Right ventricle myocardium inferior (tissue), 1 donor: ENCODE data around the gene EXOC4. TPM values are rescaled to one million over a fixed set of nuclear protein-coding genes. Genes with fewer than 3 reads are reported as not detected.
"Not testable (repeated sequence)": the region's sequence is repeated elsewhere in the genome, so short reads cannot be mapped to it uniquely, and the experiment has no call there.

Experiments used
- ATAC-seq: fragments of 200-7000 bp; cut with Tn5 transposase; one replicate; pipeline ENCODE4 v1.9.1; 2020; ENCODE audit warnings: mild to moderate bottlenecking, moderate library complexity
- DNase-seq: peaks from one replicate; pipeline ENCODE4 v3.0.0; 2021; ENCODE audit errors: missing footprints
- intact Hi-C: fragments of 100-400 bp; cut with DNase I; formaldehyde crosslinking; loops from one replicate; pipeline ENCODE4 v1.11.0; 2022
- total RNA-seq: library from RNA; stranded (reverse); fragmentation: NEBNext Ultra II Directional; extraction: Animal tissue kit (Norgen Biotek cat#: 25700); gene quantifications from one replicate; pipeline ENCODE4 v1.2.1, GENCODE V29; 2021
- donor health status: DM: no; HTN: yes; CAD: no; lungs with severe emphysema.

EXOC4 gene
- total RNA-seq, 1 donor from 2014 or later: 36.8 TPM

DNA sequence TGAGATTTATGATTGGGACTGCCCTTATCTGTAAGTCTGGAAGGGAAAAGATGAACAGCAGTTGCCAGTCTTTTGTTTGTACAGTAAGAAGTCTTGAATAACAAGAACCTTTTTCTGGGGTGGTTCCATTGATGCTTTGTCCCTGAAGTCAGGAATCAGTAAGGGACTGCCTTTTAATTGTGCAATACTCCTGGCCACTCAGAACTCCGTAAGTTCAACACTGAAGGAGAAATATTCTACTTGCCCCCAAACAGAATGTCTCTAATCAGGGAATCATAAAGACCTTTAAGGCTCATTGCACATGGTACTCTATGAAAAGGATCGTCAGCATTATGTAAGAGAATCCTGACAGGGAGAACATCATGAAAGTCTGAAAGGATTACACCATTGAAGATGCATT, 361.4 kb downstream of the EXOC4 start:
- no peak for ATAC-seq
- no peak for DNase-seq
- intact Hi-C loops: no loop called here

DNA sequence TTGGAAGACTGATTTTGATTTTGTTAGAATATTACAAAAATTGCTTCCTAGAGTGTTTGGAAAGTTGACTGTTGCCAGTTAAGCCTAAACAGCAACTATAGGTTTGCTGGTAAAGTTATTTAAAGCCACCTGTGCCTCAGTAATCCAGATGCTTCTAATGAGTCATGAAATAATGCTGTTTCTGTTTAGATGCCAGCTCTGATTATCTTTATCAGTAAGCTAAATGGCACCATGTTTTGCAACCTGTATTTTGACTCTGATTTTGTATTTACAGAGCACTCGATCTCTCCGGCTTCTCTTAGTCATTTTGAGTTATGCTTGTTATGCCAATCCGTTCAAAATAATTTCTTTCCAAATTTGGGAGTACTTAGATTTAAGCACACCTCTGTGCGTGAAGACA, 366.1 kb downstream of the EXOC4 start:
- intact Hi-C loops: no loop called here
- DNase-seq: no peak
- ATAC-seq: no peak

DNA sequence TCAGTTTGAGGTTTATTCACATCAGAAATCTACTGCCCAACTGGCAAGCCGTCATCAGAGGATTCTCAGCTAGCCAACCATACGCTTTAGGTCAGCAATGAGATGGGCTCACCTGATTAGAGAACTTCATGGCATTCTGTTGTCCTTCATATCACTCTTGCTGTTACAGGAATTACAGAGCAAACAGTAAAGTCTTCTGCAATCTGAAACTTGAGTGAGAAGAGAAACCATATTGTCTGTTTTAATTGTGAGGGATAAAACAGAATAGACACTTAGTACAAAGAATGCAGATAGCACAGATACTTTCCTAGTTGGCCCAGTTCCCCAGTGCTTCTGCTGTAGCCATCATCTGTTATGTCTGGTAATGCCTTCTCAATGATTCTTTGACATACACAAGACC, 366.6 kb downstream of the EXOC4 start:
- DNase-seq (no peak), ATAC-seq (no peak)
- intact Hi-C loops: no loop called here

DNA sequence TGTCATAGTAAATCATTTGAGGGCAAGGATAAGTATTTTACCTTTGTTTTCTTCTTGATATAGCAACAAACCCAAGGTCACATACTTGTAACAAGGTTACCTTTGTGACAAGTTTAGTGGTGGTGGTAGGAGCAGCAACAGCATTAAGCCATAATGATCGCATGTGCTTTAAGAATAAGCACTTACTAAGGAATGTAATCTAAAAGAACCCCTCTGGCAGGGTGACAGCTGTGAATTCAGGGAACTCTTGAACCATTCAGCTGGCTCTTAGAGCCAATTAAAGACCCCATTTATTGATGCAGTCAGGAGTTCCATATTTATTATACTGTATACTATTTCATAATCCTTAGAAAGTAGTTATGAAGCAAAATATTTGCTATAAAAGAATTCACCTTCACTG, 370.8 kb downstream of the EXOC4 start:
- DNase-seq (no peak), ATAC-seq (no peak)
- intact Hi-C loops: no loop called here

DNA sequence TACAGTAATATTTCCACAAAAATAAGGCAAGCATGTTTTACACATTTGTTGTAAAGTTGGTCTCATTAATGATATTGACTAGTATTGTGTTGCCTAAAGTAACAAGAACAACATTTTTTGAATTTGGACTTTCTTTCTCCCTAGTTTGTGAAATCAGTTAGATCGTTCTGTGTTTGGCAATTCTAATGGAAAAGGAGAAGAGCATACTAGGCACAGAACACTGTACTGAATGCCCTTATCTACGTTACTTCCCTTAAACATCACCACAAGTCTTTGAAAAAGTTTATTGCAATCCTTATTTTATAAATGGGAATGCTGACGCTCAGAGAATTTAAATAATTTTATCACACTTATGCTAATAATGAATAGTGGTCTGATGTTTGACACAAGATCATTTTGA, 372.2 kb downstream of the EXOC4 start:
- no peak for DNase-seq
- no peak for ATAC-seq
- intact Hi-C loops: no loop called here

DNA sequence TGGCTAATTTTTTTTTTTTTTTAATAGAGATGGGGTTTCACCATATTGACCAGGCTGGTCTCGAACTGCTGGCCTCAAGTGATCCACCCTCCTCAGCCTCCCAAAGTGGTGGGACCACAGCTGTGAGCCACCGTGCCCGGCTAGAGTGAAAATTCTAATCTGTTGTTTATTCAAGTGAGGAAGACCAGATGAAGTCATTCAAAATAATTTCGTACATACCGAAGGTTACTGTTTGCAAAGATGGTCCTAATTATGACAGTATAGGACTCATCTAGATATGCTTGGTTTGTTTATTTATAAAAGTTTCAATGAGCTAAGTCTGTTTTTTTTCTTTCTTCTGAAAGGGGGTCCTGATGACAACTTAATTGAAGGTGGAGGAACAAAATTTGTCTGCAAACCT, 376.8 kb downstream of the EXOC4 start:
- ATAC-seq (no peak), DNase-seq (no peak)
- intact Hi-C loops: no loop called here

DNA sequence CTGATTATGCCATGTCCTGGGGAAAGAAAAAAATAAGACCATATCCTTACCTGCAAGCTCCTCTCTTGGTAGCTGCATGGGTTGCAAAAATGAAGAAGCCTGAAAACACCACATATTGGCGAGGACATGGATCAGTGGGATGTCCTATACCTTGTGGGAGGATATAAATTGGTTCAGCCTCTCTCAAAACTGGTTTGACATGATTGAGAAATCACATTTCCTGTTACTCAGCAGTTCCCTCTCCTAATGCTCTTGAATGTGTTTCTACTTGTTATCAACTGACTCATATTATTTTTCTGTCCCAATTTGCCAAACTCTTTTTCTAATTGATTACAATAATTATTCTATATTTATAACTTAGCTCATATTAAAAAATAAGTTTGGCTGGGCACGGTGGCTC, 380.2 kb downstream of the EXOC4 start:
- ATAC-seq (no peak), DNase-seq (no peak)
- intact Hi-C loops: no loop called here

DNA sequence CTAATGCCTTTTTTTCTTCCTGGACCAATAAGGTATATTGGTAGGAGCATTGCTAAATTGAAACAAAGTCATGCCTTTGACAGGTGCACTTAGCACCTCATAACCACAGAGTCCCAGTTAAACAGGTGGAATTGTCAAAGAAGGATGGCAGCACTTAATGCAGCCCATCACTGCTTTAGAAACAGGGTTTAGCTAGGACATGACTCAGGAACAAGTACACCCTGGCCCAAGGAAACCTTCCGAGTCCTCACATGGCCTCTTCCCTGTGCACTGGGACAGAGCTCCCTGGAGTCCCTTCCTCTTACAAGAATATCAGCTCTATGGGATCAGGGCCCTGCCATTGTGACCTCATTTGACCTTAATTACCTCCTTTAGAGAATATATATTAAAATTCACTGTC, 382.7 kb downstream of the EXOC4 start:
- ATAC-seq: no peak
- intact Hi-C loops: no loop called here
- no peak for DNase-seq

DNA sequence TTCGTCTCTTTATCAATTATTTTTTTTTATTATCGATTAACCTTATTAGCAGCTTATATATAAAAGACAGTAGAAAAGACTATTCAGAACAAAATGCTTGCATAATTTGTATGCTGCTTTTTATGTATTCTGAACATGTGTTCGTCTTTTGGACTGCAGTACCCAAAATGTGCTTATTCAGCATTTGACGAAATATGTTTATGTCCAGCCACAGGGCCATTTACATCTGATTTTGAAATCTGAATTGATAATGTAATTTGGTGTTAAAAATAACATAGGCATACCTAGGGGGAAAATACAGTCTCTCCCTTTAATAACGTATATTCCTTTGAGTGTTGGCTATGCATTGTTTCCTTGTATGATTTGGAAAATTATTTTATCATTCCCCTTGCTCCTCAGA, 386.0 kb downstream of the EXOC4 start:
- ATAC-seq (no peak), DNase-seq (no peak)
- intact Hi-C loops: no loop called here

DNA sequence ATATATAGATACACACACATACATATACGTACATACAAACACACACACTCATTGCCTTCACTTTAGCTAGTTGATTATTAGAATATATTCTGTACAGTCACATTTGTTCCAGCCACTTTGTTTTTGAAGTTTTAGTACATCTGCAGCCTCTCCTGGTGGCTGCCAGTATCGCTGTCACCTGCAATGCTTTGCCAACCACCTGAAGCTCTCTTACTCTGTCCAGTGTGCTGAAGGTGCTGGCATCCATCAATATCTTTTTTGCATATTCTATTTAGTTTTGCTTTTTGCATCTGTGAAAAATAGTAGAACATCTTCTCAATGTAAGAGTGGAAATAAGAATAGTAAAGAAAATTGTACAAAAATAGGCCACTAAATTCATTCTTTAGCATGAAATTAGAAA, 388.6 kb downstream of the EXOC4 start:
- DNase-seq: no peak
- ATAC-seq: no peak
- intact Hi-C loops: no loop called here

DNA sequence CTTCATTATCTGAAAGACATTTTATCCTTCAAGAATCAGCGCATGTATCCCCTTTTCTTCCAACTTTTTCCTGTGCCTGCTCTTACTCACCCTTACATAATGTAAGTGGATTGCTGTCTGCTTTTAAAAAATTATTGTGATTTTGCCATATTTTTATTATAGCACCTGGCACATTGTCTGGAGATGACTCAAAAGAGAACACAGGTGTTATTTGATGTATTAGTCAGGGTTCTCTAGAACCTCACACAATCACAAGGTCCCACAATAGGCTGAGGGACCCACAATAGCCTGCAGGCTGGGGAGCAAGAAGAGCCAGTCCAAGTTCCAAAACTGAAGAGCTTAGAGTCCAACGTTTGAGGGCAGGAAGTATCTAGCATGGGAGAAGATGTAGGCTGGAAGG, 390.0 kb downstream of the EXOC4 start:
- DNase-seq (no peak), ATAC-seq (no peak)
- intact Hi-C loops: no loop called here

DNA sequence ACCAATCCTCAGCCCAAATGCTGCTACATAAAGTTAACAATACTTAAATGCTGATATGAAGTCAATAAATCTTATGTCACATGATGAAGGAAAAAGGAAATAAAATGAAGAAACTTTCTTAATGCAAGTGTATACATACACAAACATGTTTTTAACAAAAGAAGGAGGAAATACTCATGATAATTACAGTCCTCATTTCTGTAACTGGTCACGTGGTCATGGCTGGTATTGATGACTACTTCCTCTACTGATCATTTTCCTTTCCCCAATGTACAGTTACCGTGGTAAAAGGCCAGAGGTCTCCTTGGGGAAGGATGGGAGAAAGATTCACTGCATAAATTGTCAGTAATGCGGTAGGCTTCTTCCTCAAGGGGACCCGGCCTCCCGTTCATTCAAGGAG, 390.8 kb downstream of the EXOC4 start:
- DNase-seq, intact Hi-C loops, ATAC-seq: not testable (repeated sequence)

DNA sequence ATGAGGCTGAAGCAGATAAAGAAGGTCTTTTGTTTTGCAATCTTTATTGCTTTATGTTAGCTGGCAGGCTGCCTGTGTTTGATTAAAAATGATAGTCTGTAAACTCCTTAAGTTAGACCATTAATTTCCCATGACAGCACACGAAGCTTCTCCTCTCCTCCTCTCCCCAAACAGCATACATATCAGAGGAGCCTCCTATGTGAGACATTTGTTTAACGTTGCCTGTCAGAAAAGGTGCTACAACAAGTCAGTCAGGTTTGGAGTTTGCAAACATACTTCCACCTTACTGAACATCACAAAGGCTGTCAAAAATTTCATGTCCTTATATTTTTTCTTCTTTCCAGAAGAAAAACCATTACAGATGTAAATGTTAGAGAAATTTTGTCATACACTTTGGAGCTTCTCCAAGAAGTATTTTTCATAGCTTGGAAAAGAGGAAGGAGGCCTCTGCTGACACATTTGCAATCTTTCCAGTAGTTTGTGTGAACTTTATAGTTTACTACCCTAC, 393.1 kb downstream of the EXOC4 start:
- ATAC-seq: no peak
- no peak for DNase-seq
- intact Hi-C loops: no loop called here

DNA sequence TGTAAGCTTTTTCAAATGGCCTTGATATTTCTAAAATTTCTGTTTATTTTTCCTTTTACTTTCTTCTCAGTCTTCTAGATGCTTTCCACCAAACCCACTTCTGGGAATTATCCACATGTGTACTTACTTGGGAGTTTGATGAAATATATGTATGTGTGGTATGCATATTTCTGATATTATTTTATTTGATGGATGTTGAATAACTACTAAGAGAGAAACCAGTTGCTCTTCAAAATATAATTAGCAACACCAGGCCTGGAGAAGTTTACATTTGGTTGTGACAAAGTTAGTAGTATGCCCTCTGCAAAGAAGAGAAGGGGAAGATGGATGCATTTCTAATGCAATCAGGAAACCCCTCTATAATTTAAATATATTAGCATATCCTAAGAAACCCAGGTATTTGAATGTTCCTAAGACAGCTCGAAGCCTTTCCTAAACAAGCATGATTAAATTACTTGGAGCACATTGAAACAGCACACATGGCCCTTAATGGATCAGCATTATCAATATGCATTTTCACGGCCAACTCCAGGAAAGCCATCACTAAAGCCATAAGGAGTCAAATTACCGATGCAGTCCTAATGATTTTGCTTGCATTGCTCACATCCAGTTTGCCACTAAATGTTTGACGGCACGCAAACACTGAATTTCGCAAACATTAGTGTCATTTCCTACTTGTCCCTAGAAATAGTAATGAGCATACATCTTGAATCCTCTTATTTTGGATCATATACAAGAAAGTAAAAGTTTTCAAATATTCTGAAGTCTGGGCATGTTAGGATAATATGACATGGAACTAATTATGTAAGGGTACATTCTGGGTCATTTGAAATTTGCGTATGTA, 393.8 kb downstream of the EXOC4 start:
- DNase-seq (no peak), ATAC-seq (no peak)
- intact Hi-C loops: no loop called here

DNA sequence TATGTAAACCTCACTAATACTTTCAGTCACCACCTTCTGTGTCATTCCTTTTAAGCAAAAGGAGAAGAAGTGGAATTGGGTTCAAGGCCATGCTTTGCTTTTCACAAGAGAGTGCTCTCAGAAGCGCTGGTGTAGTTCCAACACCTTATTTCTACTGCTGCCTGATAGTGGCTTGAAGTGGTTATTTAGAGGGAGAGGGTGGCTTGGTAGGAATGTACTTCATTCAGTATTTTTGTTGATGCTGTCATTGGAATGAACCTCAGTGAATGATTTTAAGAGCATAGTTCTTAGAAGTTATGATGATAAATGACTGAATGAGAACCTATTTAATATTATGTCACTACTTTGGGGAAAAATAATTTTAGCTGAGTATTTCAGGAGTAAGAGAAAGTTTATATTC, 396.7 kb downstream of the EXOC4 start:
- ATAC-seq (no peak), DNase-seq (no peak)
- intact Hi-C loops: no loop called here

DNA sequence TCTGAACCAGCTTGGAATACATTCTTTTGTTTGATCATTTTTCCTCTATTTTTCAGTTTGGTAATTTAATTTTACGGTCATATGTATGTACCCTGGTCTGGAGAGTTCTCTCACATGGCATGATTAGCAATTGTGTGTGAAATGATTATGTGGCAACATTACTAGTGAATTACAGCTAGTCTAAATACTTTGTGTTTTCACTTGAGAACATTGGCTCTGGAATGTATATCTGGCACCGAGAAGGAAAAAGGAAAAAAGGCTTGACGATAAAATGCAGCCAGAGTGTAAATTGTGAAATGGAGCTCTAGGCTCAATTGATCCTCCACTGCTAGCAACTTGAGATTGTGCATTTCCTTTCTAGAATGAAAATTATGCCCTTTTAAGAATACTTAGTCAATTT, 397.2 kb downstream of the EXOC4 start:
- ATAC-seq: no peak
- intact Hi-C loops: no loop called here
- no peak for DNase-seq

DNA sequence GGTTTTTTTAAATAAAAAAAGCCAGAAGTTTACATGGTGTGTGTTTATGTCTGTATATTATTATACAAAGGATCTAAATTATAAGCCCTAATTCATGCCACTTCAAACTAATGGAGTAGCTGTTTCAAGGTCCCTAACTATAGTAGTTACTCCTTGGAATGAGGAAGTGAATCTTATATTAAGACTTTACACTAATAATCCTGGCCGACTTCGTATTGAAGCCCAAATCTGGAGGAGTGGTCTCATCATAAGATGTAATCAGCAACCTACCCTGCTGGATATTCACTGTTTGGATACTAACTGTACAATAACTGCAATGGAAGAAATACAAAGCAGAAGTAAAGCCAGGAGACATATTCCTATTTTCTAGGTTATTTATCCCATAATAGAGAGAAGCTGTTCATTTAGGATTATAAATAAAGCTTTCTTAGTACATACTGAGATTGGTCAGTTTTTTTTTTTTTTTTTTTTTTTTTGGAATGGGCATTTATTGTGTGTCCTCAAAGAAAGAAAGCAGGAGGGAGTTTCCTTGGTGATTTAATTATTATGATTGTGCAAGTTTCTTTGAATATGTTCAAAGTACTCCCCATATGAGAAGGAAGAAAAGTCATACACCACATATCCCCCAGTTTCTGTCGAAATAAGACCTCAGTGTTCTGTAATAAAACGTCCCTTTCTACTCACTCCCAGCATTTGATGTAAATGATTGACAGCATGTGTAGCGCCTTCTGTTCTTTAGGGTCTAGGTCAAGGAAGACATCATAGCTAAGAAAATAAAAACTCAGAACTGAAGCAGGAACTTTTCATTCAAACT, 397.8 kb downstream of the EXOC4 start:
- intact Hi-C loops: no loop called here
- DNase-seq (no peak), ATAC-seq (no peak)

DNA sequence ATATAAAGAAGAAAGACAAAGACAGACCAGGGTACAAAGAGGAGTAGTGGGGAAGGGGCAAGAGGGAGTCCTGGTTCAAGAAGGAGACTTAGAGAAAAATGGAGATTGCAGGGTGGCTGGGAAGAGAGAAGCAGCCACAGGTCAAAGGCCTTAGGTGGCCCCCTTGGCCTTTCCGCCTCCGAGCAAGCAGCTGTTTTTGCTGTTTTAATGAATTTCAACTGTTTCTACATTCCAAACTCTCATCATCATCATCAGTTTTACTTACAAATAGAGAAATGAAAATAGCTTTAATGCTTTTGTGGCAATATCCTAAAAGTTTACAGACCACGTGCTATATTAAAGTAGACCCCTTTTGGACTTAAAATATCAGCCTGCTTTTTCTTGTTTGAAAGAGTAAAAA, 399.7 kb downstream of the EXOC4 start:
- ATAC-seq: no peak
- no peak for DNase-seq
- intact Hi-C loops: no loop called here

DNA sequence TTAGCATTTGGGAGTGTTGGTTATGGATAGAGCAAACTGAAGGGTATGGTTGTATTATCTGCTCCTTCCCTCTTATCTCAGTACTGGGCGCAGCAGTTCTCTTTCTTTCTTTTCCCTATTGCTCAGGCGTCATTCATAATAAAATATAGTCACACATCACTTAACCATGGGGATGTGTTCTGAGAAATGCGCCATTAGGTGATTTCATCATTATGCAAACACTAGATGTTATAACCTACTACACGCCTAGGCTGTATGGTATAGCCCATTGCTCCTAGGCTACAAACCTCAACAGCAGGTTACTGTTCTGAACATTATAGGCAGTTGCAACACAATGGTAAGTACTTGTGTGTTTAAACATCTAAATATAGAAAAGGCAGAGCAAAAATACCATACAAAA, 401.7 kb downstream of the EXOC4 start:
- DNase-seq: no peak
- intact Hi-C loops: no loop called here
- no peak for ATAC-seq

DNA sequence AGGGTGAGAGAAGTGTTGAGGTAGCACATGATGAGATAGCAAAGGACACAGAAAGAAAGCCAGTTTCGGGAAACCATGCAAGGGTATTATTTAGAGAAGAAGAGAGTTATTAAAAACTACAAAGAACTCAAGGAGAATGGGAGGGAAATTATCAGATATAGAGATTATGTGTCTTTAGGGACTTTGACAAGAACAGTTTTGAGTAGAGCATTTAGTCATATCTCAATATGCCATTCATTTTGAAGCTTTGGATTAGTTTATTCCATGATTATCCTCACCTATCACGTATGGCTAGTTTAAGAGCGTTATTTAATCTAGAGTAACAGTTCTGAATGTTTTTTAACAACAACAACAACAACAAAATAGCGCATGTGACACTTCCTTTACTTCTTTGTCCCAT, 409.4 kb downstream of the EXOC4 start:
- intact Hi-C loops: no loop called here
- no peak for ATAC-seq
- DNase-seq: no peak
